AG08395 (cell line): ENCODE results near the gene TARS1.
"Not testable (repeated sequence)": the region's sequence is repeated elsewhere in the genome, so short reads cannot be mapped to it uniquely, and the experiment has no call there.

Experiments used
- DNase-seq: peaks from one replicate; pipeline ENCODE4 v3.0.0; 2012; ENCODE audit warnings: mixed read lengths, low spot score

The TARS1 gene

DNA sequence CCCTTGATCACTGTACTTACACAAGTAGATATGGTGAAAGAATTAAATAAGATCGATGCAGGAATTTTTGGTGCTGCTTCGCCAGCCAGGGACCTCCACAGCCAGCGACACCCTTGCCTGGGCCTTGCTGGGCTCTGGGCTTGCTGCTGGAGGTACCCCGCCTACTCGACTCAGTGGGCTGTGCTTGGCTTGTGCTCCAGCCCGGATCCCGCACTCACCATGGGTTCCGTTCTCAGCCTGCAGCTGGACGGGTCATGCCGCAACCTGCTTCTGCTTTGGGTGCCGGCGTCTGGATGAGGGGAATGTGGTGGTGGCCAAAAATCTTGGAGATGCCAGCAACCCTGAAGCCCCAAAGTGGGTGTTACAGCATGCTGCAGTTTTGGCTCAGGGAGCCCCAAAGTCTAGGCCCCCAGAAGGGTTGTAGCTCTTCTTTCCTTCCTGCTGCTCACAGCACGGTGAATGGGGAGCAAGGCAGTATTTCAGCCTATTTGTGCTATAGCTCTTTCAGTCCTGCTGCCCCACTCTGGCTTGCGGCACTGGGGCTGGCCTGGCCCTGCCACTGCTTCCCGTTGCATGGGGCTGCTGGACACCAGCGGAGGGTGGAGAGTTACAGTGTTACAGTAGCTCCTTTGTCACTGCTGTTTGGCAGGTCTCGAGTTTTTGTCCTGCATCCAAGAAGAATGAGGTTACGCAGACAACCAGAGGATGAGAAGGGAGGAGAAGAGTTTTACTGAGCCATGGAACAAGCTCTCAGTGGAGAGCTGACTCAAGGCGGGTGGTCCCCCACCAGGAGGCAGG lies 48.0 kb downstream of the TARS1 start:
- no peak for DNase-seq

DNA sequence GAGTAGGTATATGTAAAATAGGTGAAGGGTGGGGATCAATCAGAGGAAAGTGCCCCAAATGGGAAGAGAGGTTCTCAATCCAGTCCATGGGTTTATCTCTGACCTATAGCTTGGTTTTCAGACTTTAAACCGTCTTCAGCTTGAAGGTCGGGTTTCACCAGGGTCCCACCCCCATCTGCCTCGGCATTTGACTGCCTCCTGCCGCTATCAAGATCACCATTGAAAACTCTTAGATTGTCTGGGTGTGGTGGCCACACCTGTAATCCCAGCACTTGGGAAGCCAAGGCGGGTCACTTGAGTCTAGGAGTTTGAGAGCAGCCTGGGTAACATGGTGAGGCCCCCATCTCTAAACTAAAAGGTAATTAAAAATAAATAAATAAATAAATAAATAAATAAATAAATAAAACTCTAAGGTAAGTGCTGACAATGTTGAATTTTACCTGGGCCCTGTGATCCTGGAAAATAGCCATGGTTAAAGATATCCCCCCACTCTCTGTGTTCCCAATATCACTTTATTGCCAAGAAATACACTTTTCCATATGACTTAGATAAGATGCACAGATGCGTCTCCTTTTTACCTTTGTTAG lies 48.8 kb downstream of the TARS1 start:
- no peak for DNase-seq

DNA sequence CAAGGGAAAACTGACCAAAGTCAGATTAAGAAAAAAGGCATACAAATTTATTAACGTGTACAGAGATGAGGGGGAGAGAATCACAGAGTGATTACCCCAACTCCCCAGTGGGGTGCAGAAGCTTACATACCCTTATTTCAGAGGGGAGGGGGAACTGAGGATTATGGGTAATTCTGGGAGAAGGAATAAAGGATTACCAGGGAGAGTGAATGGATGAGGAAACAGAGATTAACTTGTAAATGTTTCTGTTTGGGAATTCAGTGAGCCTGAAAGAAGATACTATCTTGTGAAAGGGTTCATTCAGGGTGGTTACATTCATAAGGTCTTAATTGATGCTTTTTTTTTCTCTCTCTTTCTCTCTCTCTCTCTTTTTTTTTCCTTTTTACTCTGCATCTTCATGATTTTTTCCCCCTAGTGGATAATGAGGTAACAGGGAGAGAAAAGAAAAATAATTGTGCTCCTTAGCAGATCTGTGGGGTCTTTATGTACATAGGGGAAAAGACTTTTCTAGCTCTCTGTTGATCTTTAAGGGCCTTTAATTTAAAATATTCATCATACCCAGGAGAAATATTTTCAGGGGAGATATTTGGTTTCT lies 49.4 kb downstream of the TARS1 start:
- DNase-seq, result no peak

DNA sequence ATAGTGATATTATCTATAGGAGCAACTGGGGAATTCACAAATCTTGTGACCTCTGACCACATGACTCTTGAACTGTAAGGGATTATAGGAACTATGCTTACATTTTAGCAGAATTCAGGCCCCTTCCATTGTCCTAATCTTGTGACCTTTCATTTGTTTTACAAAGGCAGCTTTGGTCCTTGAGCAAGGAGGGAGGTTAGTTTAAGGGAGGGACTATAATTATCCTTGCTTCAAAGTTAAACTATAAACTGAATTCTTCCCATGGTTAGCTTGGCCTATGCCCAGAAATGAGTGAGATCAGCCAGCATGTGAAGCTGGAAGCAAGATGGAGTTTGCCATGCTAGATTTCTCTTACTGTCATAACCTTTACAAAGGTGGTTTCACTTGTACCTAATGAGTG lies 51.2 kb downstream of the TARS1 start:
- peak; percentile 29 for DNase-seq

DNA sequence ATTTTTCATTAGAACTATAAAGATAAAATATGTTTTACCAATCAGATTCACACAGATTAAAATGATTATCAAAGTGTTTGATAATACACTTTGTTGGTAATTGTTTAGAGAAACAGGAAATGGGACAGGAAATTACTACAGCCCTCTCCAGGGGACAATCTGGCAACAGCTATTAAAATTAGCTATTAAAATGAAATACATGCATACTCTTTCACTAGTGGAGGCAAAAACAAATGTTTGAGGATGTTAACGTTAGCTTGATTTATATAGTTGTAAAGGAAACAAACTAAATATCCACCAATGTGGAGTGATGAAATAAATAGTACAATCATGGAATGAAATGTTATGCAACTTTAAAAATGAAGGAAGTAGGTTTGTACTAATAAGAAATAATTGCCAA lies 53.7 kb downstream of the TARS1 start:
- no peak for DNase-seq

DNA sequence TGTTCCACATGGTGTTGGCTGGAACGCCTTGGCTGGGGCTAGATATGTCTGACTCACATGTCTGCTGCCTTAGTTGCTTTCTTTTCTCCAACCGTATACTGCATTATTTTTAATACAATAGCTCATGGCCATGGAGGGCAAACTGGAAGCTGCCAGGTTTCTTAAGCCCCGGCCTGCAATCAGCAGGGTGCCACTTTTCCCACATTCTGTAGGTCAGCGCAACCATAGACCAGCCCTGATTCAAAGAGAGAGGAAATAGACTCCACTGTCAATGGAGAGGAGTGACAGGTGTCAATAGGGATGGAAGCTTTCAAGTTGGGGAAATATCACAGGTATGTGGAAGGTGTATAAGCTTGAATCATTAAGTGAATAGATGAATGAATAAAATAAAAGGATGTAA lies 60.5 kb downstream of the TARS1 start:
- no peak for DNase-seq

DNA sequence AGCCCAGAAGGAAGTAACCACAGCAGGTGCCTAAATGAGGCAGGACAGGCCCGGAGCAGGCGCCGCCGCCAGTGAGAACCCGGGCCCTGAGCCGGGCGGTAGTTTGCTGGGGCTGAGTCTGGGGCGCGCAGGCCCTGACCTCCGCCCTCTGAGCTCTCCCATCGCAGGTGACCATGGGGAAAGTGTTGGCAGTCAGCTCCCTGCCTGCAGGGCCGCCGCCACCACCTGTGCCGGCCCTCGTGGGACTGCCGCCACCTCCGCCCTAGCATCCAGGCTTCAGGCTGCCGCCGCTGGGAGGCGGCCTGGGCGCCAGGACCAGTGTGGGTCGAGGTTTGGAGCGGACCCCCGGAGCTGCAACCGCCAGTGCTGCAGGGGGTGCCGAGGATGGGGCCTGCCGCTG lies 61.1 kb downstream of the TARS1 start:
- DNase-seq, result no peak

DNA sequence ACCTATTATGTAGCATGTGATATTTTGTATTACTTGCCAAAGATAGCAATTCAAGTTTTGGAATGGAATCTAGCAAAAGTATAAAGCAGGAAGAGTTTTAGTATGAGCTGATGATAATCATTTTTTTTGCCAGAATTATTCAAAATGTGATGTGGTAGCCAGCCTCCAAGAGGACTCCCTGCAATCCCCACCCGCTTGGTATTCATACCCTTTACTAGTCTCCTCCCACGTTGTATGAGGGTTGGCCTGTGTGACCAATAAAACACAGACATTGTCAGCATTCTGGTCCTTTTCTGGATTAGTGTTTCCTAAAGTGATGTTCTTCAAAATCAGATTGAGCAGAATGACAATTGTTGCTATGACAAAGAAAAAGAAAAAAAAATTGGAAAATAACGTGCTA lies 63.8 kb downstream of the TARS1 start:
- no peak for DNase-seq

DNA sequence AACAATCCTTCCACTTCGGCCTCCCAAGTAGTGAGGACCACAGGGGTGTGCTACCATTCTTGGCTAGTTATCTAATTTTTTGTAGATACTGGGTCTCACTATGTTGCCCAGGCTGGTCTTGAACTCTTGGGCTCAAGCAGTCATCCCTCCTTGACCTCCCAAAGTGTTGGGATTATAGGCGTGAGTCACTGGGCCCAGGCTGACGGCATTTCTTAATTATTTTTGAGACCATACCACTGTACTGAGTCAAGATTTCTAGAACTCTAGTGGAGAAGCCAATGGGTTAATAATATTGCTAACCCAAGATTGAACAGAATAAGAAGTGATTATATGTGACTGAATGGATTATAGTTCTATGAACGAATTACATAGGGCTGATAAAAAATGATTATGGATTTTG lies 66.7 kb downstream of the TARS1 start:
- no peak for DNase-seq

DNA sequence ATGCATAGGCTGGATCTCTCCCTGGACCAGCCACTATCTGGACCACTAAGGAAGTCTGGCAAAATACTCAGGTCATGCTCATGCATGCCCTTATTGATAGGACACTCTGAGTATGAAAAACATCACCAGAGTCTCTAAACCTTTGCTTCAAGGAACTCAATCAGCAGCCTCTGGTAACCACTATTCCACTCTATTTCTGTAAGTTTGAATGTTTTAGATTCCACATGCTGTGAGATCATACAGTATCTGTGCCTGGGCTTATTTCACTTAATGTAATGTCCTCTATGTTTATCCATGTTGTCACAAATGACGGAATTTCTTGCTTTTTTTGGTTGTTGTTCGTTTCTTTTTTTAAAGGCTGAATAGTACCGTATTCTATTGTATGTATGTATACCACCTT lies 68.3 kb downstream of the TARS1 start:
- no peak for DNase-seq

DNA sequence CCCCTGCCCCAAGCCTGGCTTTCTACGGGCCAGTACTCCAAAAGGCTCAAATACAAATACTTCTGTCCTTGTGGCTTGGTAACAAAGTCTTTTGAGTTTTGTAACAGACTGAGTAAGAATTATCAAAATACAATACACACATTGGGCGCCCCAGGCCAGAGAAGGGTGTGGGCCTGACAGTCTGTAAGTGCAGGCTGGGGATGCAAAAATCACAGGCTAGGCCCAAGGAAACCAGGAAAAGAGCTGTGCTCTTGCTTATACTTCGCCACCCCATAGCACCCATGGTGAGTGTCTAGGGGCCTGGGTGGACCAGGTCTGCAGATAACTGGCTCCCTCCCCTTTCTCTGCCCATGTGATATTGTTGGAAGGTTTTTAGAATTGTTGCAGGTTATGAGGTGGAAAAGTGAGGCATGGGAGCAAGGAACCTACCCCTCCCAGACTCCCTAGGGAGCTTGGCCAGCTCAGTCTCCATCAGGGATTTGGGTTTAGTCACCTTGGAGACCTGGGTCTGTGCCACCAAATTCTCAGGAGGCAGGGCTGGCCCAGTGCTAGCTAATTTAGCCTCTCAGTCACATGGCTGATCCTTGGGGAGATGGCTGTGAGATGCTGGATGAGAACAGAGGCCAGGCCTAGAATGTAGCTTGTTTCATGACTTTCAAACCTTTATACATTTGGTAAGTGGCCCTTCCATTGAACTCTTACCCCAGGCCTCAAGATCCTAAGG lies 72.9 kb downstream of the TARS1 start:
- DNase-seq, result peak; percentile 21

DNA sequence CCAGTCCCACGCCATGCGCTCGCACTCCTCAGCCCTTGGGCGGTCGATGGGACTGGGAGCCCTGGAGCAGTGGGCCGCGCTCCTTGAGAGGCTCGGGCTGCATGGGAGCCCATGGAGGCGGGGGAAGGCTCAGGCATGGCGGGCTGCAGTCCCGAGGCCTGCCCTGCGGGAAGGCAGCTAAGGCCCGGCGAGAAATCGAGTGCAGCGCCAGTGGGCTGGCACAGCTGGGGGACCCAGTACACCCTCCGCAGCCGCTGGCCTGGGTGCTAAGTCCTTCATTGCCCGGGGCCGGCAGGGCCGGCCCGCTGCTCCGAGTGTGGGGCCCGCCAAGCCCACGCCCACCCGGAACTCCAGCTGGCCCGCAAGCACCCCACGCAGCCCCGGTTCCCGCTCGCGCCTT lies 74.6 kb downstream of the TARS1 start:
- DNase-seq, result not testable (repeated sequence)

DNA sequence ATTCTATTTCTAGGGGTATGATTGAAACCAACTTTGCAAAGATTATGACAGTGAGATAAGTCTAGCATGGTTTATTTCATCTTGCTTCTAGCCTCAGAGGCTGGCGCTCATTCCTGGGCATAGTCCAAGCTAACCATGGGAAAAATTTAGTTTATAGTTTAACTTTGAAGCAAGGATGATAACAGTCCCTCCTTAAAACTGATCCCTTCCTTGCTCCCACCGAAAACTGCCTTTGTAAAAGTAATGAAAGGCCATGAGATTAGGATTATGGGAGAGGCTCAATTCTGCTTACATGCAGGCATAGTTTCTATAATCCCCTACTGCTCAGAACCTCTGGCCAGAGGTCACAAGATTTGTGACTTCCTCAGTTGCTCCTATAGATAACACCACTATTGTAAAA lies 75.7 kb downstream of the TARS1 start:
- no peak for DNase-seq
